IMR-90 (cell line): Measurements from ENCODE around the gene NAV1. TPM values are rescaled to one million over a fixed set of nuclear protein-coding genes. Genes with fewer than 3 reads are reported as not detected.
A peak's percentile ranks its signal among the peaks of the same experiment; 100 is the strongest.

Source experiments
- ATAC-seq: fragments of 200-7000 bp; cut with Tn5 transposase; 2 replicates; pipeline ENCODE4 v1.9.1; 2020; ENCODE audit warnings: low read depth, mild to moderate bottlenecking, moderate library complexity
- BruUV-seq: library from RNA; stranded (reverse); fragments of 400-500 nt; replicated peaks from 2 replicates; lab custom pipeline; 2021; lab: Mats Ljungman, UMichigan
- CTCF ChIA-PET: fragments of 300-600 bp; formaldehyde crosslinking; extraction: SDS; loops from one replicate; lab custom pipeline; 2021; ENCODE audit warnings: antibody characterized with exemption; lab: Yijun Ruan, JAX
- POLR2A ChIA-PET: fragments of 300-600 bp; sonication (Branson Sonifier 250); formaldehyde crosslinking; loops from one replicate; lab custom pipeline; 2022; ENCODE audit warnings: antibody characterized with exemption; ENCODE audit not compliant: unreplicated experiment; lab: Charles Lee
- DNase-seq: peaks from one replicate; pipeline ENCODE4 v3.0.0; 2013
- H2AFZ ChIP-seq: replicated peaks from 2 replicates; pipeline ENCODE3; 2013; ENCODE audit warnings: low read length, mild to moderate bottlenecking; ENCODE audit not compliant: poor library complexity
- H2AK5ac ChIP-seq: 2 replicates; pipeline ENCODE4 v1.6.1; 2013; ENCODE audit warnings: low read depth, low read length, inconsistent platforms
- H2AK9ac ChIP-seq: replicated peaks from 2 replicates; pipeline ENCODE3; 2013; ENCODE audit warnings: mild to moderate bottlenecking, low read depth, low read length, moderate library complexity; ENCODE audit not compliant: poor library complexity
- H2BK120ac ChIP-seq: 2 replicates; pipeline ENCODE4 v1.6.1; 2013; ENCODE audit warnings: low read depth, low read length, inconsistent platforms
- H2BK15ac ChIP-seq: 3 replicates; pipeline ENCODE4 v1.6.1; 2013; ENCODE audit warnings: low read depth, low read length, inconsistent platforms
- H2BK20ac ChIP-seq: 2 replicates; pipeline ENCODE4 v1.6.1; 2013; ENCODE audit warnings: low read depth, mild to moderate bottlenecking, inconsistent platforms, low read length, moderate library complexity
- H2BK5ac ChIP-seq: 2 replicates; pipeline ENCODE4 v1.6.1; 2013; ENCODE audit warnings: mild to moderate bottlenecking, low read depth, low read length, inconsistent platforms; ENCODE audit not compliant: poor library complexity, severe bottlenecking
- H3K14ac ChIP-seq: replicated peaks from 2 replicates; pipeline ENCODE4 v1.6.1; 2013; ENCODE audit warnings: low read depth, low read length, inconsistent platforms
- H3K18ac ChIP-seq: 2 replicates; pipeline ENCODE4 v1.6.1; 2013; ENCODE audit warnings: low read depth, low read length, control low read depth
- H3K23ac ChIP-seq: 2 replicates; pipeline ENCODE4 v1.6.1; 2013; ENCODE audit warnings: low read depth, low read length, inconsistent platforms
- H3K27ac ChIP-seq: 2 replicates; pipeline ENCODE4 v1.5.1; 2013; ENCODE audit warnings: mild to moderate bottlenecking, control low read depth, low read length; ENCODE audit not compliant: insufficient read depth
- H3K27me3 ChIP-seq: 2 replicates; pipeline ENCODE4 v1.6.1; 2013; ENCODE audit warnings: low read length; ENCODE audit not compliant: control insufficient read depth, insufficient read depth
- H3K36me3 ChIP-seq: 2 replicates; pipeline ENCODE4 v1.6.1; 2013; ENCODE audit warnings: low read length, mixed read lengths; ENCODE audit not compliant: control insufficient read depth, insufficient read depth
- H3K4ac ChIP-seq: 2 replicates; pipeline ENCODE4 v1.6.1; 2013; ENCODE audit warnings: low read depth, low read length, inconsistent platforms
- H3K4me1 ChIP-seq: 2 replicates; pipeline ENCODE4 v1.6.1; 2013; ENCODE audit warnings: low read length, mixed read lengths; ENCODE audit not compliant: control insufficient read depth, insufficient read depth
- H3K4me2 ChIP-seq: 2 replicates; pipeline ENCODE4 v1.6.1; 2013; ENCODE audit warnings: low read depth, mild to moderate bottlenecking, control low read depth, low read length, moderate library complexity
- H3K4me3 ChIP-seq: 2 replicates; pipeline ENCODE4 v1.5.1; 2013; ENCODE audit warnings: low read depth, mild to moderate bottlenecking, control low read depth, low read length, moderate library complexity; ENCODE audit not compliant: insufficient read depth
- H3K56ac ChIP-seq: 2 replicates; pipeline ENCODE4 v1.6.1; 2013; ENCODE audit warnings: low read length, inconsistent platforms; ENCODE audit not compliant: insufficient read depth; ENCODE audit errors: extremely low read depth
- H3K79me1 ChIP-seq, 2 experiments: 2 replicates each; pipeline ENCODE4 v1.6.1; 2013; ENCODE audit warnings: low read length in 2 of 2, inconsistent platforms in 1 of 2, low read depth in 1 of 2
- H3K9ac ChIP-seq: 2 replicates; pipeline ENCODE4 v1.6.1; 2013; ENCODE audit warnings: low read depth, low read length, control low read depth
- H3K9me1 ChIP-seq: 2 replicates; pipeline ENCODE4 v1.6.1; 2013; ENCODE audit warnings: low read length, inconsistent platforms; ENCODE audit not compliant: insufficient read depth
- H3K9me3 ChIP-seq: 2 replicates; pipeline ENCODE4 v1.6.1; 2013; ENCODE audit warnings: low read length; ENCODE audit not compliant: control insufficient read depth, insufficient read depth
- H4K20me1 ChIP-seq: 2 replicates; pipeline ENCODE4 v1.6.1; 2013; ENCODE audit warnings: low read length, inconsistent platforms; ENCODE audit not compliant: insufficient read depth
- H4K5ac ChIP-seq: 2 replicates; pipeline ENCODE4 v1.6.1; 2013; ENCODE audit warnings: mild to moderate bottlenecking, low read depth, low read length, control low read depth
- H4K8ac ChIP-seq, 2 experiments: 2 replicates each; pipeline ENCODE4 v1.6.1; 2013; ENCODE audit warnings: low read depth in 2 of 2, low read length in 2 of 2, control low read depth in 1 of 2, inconsistent platforms in 1 of 2
- H4K91ac ChIP-seq: 2 replicates; pipeline ENCODE4 v1.6.1; 2013; ENCODE audit warnings: low read depth, low read length, inconsistent platforms; ENCODE audit not compliant: insufficient read depth
- CEBPB ChIP-seq: IDR thresholded peaks from 2 replicates; pipeline ENCODE4 v1.6.1; 2012; ENCODE audit warnings: low read depth, low read length, improper control_type of control experiment
- CHD1 ChIP-seq: IDR thresholded peaks from 2 replicates; pipeline ENCODE4 v1.6.1; 2012; ENCODE audit warnings: low read depth, low read length, improper control_type of control experiment
- CTCF ChIP-seq: conservative IDR thresholded peaks from 2 replicates; pipeline ENCODE4 v1.5.1; 2012; ENCODE audit warnings: mild to moderate bottlenecking, low read depth, low read length, improper control_type of control experiment
- RFX5 ChIP-seq: IDR thresholded peaks from 2 replicates; pipeline ENCODE4 v1.8.0; 2012; ENCODE audit warnings: low read depth, mild to moderate bottlenecking, low read length, moderate library complexity
- whole genome bisulfite sequencing, 2 experiments: methylation state at CpG; one replicate each; pipeline versions ENCODE4 v1.1.5 to v1.1.7; 2013; ENCODE audit warnings: missing lambda C conversion rate in 2 of 2; ENCODE audit not compliant: insufficient read length in 1 of 2; ENCODE audit errors: extremely low coverage in 2 of 2; 5-methylcytosine and 5-hydroxymethylcytosine counted together
- dilution Hi-C: fragments of 300-500 bp; cut with HindIII; formaldehyde crosslinking; loops from one replicate; pipeline ENCODE4 v1.14.3; 2018; ENCODE audit warnings: low sequenced_read_pairs; ENCODE audit not compliant: unreplicated experiment
- in situ Hi-C: fragments of 300-500 bp; cut with MboI; formaldehyde crosslinking; loops from 3 replicates; pipeline ENCODE4 v1.14.3; 2019; ENCODE audit warnings: low sequenced_read_pairs, inconsistent platforms, mixed read lengths
- intact Hi-C: fragments of 100-400 bp; cut with micrococcal nuclease; formaldehyde crosslinking; loops from 2 replicates; pipeline ENCODE4 v1.10.0; 2022
- polyA plus RNA-seq, 3 experiments: library from polyadenylated mRNA; depleted of rRNA; stranded (reverse); fragments of >200 nt; gene quantifications; 2 replicates each; pipeline ENCODE4 v1.2.3, GENCODE V29; 2012; ENCODE audit warnings: low replicate concordance in 1 of 3
- total RNA-seq: library from RNA; depleted of rRNA; stranded (reverse); fragments of >200 nt; gene quantifications from 2 replicates; pipeline ENCODE4 v1.2.3, GENCODE V29; 2012

The NAV1 gene
- total and polyA plus RNA-seq, 2 of the 4 experiments (the other 2 are of a cell fraction): 14.0 to 23.1 TPM

GRCh38 chr1:201533836-201534235, 5.1 kb upstream of the NAV1 start:
- dilution Hi-C loops: no loop called here
- Histone ChIP-seq H2BK5ac (no peak overlapping the region), H3K27ac (no peak overlapping the region), H3K9me3 (no peaks in the 10 kb centered on the region), H3K4me3 (no peak overlapping the region), H2AFZ (no peak overlapping the region), H3K27me3 (no peaks in the 10 kb centered on the region), H2BK120ac (no peak overlapping the region), H3K9me1 (peaks cover 25% of the 10 kb centered on the region), H3K79me1 (peaks cover 2 to 39% of the 10 kb centered on the region in 2 experiments; a peak in 2 of 4 replicates), H2BK15ac (peak overlapping the region; percentile 40; the same call in 1 of the 3 replicates), H4K8ac (no peak overlapping the region), H3K14ac (peak overlapping the region; percentile 11; the same call in 1 of the 2 replicates), H3K56ac (no peak overlapping the region), H2BK20ac (0 out of 2 replicates have a peak overlapping the region, but pooled peaks have one; percentile 17), H2AK9ac (no peak overlapping the region), H4K20me1 (no peaks in the 10 kb centered on the region), H3K4me2 (no peak overlapping the region), H3K18ac (no peak overlapping the region), H2AK5ac (peak overlapping the region; percentile 43; the same call in 1 of the 2 replicates), H3K4ac (peak overlapping the region; percentile 25), H3K9ac (no peak overlapping the region), H3K4me1 (peaks cover 27% of the 10 kb centered on the region), H3K23ac (no peak overlapping the region), H4K5ac (no peak overlapping the region), H3K36me3 (no peaks in the 10 kb centered on the region), H4K91ac (no peak overlapping the region)
- BruUV-seq: no TSS peak
- POLR2A ChIA-PET: interaction anchor here (0.5 kb wide), 1 partner anchor 163 kb away, joined by 3 read pairs; no protein-coding TSS in a partner anchor
- DNase-seq: no peak
- WGBS, 2 experiments: 82% methylated on average over 2 of the region's 4 CpGs; no CpG with 5 or more reads in 1 of the 2 experiments
- TF ChIP-seq RFX5 (no peak), CHD1 (no peak), CTCF (no peak), CEBPB (no peak)
- in situ Hi-C loops: loop anchor here (25.0 kb wide), 2 partner anchors 428 to 603 kb away; partner anchors contain the start of genes ARL8A and TIMM17A
- intact Hi-C loops: loop anchor here (2.0 to 10.0 kb wide), 2 partner anchors 343 to 441 kb away; no protein-coding TSS in a partner anchor
- CTCF ChIA-PET: interaction anchor here (1.0 kb wide), 1 partner anchor 21 kb away, joined by 3 read pairs; no protein-coding TSS in a partner anchor
- no peak for ATAC-seq
